GM12878 (cell line): ENCODE data around the gene WWP2. TPM values are rescaled to one million over a fixed set of nuclear protein-coding genes. Genes with fewer than 3 reads are reported as not detected.
A peak's percentile ranks its signal among the peaks of the same experiment; 100 is the strongest.

Experiments used
- ETV6 ChIP-seq, 2 experiments: fragments of 450-650 bp in 1 of 2; IDR thresholded peaks in 1 of 2; conservative IDR thresholded peaks in 1 of 2; 2 replicates each; pipeline ENCODE4 v1.6.1; 2014; ENCODE audit warnings: antibody characterized with exemption in 1 of 2, borderline replicate concordance in 1 of 2, low read depth in 1 of 2, mild to moderate bottlenecking in 1 of 2, moderate library complexity in 1 of 2
- GATAD2B ChIP-seq: fragments of 450-650 bp; conservative IDR thresholded peaks from 2 replicates; pipeline ENCODE4 v1.6.1; 2017; ENCODE audit warnings: low read depth, mild to moderate bottlenecking, moderate library complexity
- LARP7 ChIP-seq: fragments of 450-650 bp; IDR thresholded peaks from 2 replicates; pipeline ENCODE4 v1.6.1; 2017; ENCODE audit warnings: mild to moderate bottlenecking
- NFIC ChIP-seq: IDR thresholded peaks from 2 replicates; pipeline ENCODE4 v1.6.1; 2012; ENCODE audit warnings: low read depth, mild to moderate bottlenecking, inconsistent platforms, low read length, moderate library complexity
- NR2C1 ChIP-seq: fragments of 450-650 bp; IDR thresholded peaks from 2 replicates; pipeline ENCODE4 v1.6.1; 2017; ENCODE audit warnings: antibody characterized with exemption, mild to moderate bottlenecking, moderate library complexity
- POLR2AphosphoS2 ChIP-seq: IDR thresholded peaks from 2 replicates; pipeline ENCODE4 v1.6.1; 2011; ENCODE audit warnings: low read depth, mild to moderate bottlenecking, low read length, improper control_type of control experiment, moderate library complexity
- RELA ChIP-seq: fragments of 450-650 bp; IDR thresholded peaks from 2 replicates; pipeline ENCODE4 v1.8.0; 2014; ENCODE audit warnings: borderline replicate concordance; ENCODE audit not compliant: partially characterized antibody
- polyA plus RNA-seq, 11 experiments: library from polyadenylated mRNA; depleted of rRNA in 4 of 11; unstranded in 6 of 11; stranded (reverse) in 5 of 11; fragments of >200 nt; fragmentation: Nextera tagmentation in 4 of 11; fragmentation: Illumina TruSeq in 1 of 11; extraction: Ambion mirVana in 4 of 11; extraction: Trizol in 1 of 11; gene quantifications; 1 replicate in 1 of 11; 2 replicates in 10 of 11; pipeline versions ENCODE4 v1.2.1 to v1.2.3, GENCODE V29; 2011 to 2016; ENCODE audit warnings: inconsistent platforms in 2 of 11, missing spikeins in 2 of 11, low read depth in 1 of 11
- total RNA-seq, 4 experiments: library from RNA; depleted of rRNA in 3 of 4; stranded (reverse); fragments of >200 nt in 3 of 4; fragmentation: Illumina TruSeq in 1 of 4; extraction: Trizol in 1 of 4; gene quantifications; 2 replicates each; pipeline versions ENCODE4 v1.2.1 to v1.2.3, GENCODE V29; 2013 to 2021
- TF ChIP-seq, protein P1 (sequence below): IDR thresholded peaks from 2 replicates; pipeline ENCODE4 v1.6.1; 2012; ENCODE audit warnings: improper control_type of control experiment, low read depth, low read length; ENCODE audit not compliant: insufficient replicate concordance
- TF ChIP-seq, protein P2 (sequence below): IDR thresholded peaks from 2 replicates; pipeline ENCODE4 v1.6.1; 2011; ENCODE audit warnings: low read depth, mild to moderate bottlenecking, low read length, moderate library complexity, borderline replicate concordance; ENCODE audit errors: extremely low read depth
- TF ChIP-seq, protein P3 (sequence below): fragments of 450-650 bp; IDR thresholded peaks from 2 replicates; pipeline ENCODE4 v1.6.1; 2016; ENCODE audit warnings: mild to moderate bottlenecking

WWP2 gene
- total and polyA plus RNA-seq, 10 of the 15 experiments (the other 5 are each of a cell fraction or from before 2014, with no cell fraction given) = 2.8 to 47.0 (median 23.8) TPM

DNA sequence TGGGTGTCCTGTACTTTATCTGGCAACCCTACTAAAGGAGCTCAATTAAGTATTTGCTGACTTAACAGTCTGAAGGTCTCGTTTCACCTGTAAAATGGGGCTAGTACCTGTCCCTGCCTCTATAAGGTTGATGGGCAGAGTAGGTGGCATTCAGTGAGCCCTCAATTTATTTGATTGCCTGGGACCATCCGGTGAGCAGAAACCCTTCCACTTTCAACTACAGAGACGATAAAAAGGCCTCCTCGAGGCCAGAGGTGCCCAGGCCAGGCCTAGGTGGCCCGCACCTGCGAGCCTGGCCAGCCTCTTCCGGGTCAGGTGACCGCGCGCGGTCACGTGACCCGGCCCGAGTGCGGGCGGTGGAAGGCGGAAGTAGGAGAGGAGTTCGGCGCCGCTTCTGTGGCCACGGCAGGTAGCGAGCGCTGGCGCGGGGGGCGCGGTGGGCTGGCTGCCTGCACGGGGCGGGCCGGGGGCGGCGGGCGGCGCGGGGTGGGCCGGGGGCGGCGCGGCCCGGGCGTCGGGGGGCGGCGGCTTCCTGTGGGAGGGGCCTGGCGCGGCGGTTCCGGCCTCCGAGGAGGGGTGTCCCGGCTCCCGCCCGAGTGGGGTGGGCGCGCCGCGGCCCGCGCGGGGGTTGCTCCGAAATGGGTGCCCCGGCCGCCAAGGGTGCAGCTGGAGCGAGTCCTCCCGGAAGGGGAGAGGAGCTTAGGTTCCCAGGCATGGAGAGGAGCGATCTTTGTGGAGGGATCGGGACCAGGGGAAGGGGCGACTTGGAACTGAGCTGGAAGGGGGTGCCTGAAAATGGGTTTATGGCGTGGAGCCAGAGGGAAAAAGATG lies at the start of gene WWP2 (continued):
- TF ChIP-seq, protein P1, sequence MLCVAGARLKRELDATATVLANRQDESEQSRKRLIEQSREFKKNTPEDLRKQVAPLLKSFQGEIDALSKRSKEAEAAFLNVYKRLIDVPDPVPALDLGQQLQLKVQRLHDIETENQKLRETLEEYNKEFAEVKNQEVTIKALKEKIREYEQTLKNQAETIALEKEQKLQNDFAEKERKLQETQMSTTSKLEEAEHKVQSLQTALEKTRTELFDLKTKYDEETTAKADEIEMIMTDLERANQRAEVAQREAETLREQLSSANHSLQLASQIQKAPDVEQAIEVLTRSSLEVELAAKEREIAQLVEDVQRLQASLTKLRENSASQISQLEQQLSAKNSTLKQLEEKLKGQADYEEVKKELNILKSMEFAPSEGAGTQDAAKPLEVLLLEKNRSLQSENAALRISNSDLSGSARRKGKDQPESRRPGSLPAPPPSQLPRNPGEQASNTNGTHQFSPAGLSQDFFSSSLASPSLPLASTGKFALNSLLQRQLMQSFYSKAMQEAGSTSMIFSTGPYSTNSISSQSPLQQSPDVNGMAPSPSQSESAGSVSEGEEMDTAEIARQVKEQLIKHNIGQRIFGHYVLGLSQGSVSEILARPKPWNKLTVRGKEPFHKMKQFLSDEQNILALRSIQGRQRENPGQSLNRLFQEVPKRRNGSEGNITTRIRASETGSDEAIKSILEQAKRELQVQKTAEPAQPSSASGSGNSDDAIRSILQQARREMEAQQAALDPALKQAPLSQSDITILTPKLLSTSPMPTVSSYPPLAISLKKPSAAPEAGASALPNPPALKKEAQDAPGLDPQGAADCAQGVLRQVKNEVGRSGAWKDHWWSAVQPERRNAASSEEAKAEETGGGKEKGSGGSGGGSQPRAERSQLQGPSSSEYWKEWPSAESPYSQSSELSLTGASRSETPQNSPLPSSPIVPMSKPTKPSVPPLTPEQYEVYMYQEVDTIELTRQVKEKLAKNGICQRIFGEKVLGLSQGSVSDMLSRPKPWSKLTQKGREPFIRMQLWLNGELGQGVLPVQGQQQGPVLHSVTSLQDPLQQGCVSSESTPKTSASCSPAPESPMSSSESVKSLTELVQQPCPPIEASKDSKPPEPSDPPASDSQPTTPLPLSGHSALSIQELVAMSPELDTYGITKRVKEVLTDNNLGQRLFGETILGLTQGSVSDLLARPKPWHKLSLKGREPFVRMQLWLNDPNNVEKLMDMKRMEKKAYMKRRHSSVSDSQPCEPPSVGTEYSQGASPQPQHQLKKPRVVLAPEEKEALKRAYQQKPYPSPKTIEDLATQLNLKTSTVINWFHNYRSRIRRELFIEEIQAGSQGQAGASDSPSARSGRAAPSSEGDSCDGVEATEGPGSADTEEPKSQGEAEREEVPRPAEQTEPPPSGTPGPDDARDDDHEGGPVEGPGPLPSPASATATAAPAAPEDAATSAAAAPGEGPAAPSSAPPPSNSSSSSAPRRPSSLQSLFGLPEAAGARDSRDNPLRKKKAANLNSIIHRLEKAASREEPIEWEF = no peak
- TF ChIP-seq GATAD2B (peak; percentile 74), RELA (peak; percentile 30), POLR2AphosphoS2 (peak; percentile 84), ETV6 (conservative IDR thresholded peaks at IDR 0.05 in 1 of 2, IDR thresholded peaks at IDR 0.05 in 1 of 2; ENCODE audit: borderline replicate concordance in 1 of 2, low read depth in 1 of 2) (no peak), NR2C1 (peak; percentile 71), NFIC (peak; percentile 74; the same call in 1 of the 2 replicates), LARP7 (no peak)
- TF ChIP-seq, protein P2, sequence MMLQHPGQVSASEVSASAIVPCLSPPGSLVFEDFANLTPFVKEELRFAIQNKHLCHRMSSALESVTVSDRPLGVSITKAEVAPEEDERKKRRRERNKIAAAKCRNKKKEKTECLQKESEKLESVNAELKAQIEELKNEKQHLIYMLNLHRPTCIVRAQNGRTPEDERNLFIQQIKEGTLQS = peak; percentile 99
- TF ChIP-seq, protein P3, sequence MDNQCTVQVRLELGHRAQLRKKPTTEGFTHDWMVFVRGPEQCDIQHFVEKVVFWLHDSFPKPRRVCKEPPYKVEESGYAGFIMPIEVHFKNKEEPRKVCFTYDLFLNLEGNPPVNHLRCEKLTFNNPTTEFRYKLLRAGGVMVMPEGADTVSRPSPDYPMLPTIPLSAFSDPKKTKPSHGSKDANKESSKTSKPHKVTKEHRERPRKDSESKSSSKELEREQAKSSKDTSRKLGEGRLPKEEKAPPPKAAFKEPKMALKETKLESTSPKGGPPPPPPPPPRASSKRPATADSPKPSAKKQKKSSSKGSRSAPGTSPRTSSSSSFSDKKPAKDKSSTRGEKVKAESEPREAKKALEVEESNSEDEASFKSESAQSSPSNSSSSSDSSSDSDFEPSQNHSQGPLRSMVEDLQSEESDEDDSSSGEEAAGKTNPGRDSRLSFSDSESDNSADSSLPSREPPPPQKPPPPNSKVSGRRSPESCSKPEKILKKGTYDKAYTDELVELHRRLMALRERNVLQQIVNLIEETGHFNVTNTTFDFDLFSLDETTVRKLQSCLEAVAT = no peak
